Peyer's patch (tissue), 4 donors: ENCODE measurements around the gene IQGAP3.

ENCODE experiments used
- POLR2A ChIP-seq, 2 donors: fragments of 450-650 bp; IDR thresholded peaks; one replicate each; pipeline ENCODE4 v1.5.1; 2017; ENCODE audit warnings: antibody characterized with exemption in 2 of 2, mild to moderate bottlenecking in 2 of 2, moderate library complexity in 2 of 2
- TF ChIP-seq, protein P1 (sequence below), 6 experiments: fragments of 450-650 bp in 4 of 6; fragments of 200-600 bp in 2 of 6; sonication (generic) in 1 of 6; IDR thresholded peaks; one replicate each; pipeline ENCODE4 v1.5.1; 2017 to 2019; ENCODE audit warnings: antibody characterized with exemption in 6 of 6, mild to moderate bottlenecking in 3 of 6, moderate library complexity in 1 of 6

DNA sequence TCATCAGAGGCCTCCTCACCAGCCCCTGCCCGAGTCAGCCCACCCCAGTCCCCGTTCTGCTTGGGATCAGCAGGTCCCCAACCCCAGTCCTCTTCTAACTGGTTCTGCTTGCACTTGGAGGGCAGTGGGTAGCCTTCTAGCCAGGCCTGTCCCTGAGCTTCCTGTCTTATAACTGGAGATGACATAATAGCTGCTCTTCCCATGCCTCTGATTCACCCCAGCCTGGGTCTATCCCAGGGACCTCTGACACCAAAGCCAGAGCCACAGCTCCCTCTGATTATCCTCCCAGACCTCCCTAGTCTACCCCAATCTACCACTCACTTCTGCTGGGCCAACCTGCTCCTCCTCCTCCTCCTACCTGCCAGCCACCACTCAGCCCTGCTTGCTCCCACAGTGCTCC lies 31.4 kb downstream of the IQGAP3 start:
- TF ChIP-seq, protein P1, sequence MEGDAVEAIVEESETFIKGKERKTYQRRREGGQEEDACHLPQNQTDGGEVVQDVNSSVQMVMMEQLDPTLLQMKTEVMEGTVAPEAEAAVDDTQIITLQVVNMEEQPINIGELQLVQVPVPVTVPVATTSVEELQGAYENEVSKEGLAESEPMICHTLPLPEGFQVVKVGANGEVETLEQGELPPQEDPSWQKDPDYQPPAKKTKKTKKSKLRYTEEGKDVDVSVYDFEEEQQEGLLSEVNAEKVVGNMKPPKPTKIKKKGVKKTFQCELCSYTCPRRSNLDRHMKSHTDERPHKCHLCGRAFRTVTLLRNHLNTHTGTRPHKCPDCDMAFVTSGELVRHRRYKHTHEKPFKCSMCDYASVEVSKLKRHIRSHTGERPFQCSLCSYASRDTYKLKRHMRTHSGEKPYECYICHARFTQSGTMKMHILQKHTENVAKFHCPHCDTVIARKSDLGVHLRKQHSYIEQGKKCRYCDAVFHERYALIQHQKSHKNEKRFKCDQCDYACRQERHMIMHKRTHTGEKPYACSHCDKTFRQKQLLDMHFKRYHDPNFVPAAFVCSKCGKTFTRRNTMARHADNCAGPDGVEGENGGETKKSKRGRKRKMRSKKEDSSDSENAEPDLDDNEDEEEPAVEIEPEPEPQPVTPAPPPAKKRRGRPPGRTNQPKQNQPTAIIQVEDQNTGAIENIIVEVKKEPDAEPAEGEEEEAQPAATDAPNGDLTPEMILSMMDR (IDR thresholded peaks at IDR 0.05), result no peak
- no peak for TF ChIP-seq POLR2A (IDR thresholded peaks at IDR 0.05)
